ENCODE results near the gene BOLA2B.
"Not testable (repeated sequence)": the region's sequence is repeated elsewhere in the genome, so short reads cannot be mapped to it uniquely, and the experiment has no call there.

GRCh38 chr16:30217082-30217481 is 23.6 kb upstream of the BOLA2B start:
- TF ChIP-seq CTCF, POLR2A (IDR thresholded peaks at IDR 0.05): not testable (repeated sequence)

Measured in uterus (tissue), 2 donors.